ENCODE measurements around the gene KRTAP10-10. TPM values are rescaled to one million over a fixed set of nuclear protein-coding genes. Genes with fewer than 3 reads are reported as not detected.
"Not testable (repeated sequence)": the region's sequence is repeated elsewhere in the genome, so short reads cannot be mapped to it uniquely, and the experiment has no call there.

The KRTAP10-10 gene
- total and polyA plus RNA-seq, 2 donors: not detected

- no peaks in the 10 kb centered on the region for H3K36me3 ChIP-seq (ENCODE audit: control insufficient read depth in 2 of 2, insufficient read depth in 2 of 2, low read length in 1 of 2)
- H3K27ac ChIP-seq (ENCODE audit: low read depth in 1 of 2, low read length in 1 of 2): no peak overlapping the region
- DNase-seq (ENCODE audit: low read depth in 6 of 9, low spot score in 9 of 9): peak in 3 of 9 donors; percentile 4 to 29 (median 7)
- no peak overlapping the region for H3K4me3 ChIP-seq (ENCODE audit: low read length in 2 of 2)
- peaks cover 2 to 16% of the 10 kb centered on the region in 2 donors for H3K9me3 ChIP-seq (ENCODE audit: control insufficient read depth in 2 of 2, insufficient read depth in 1 of 2, low read length in 1 of 2)
- 62% methylated on average over 3 of the region's 3 CpGs for WGBS
- peaks cover 0 to 2% of the 10 kb centered on the region in 2 donors for H3K27me3 ChIP-seq (ENCODE audit: control insufficient read depth in 2 of 2, insufficient read depth in 1 of 2, low read length in 1 of 2)
- H3K4me1 ChIP-seq (ENCODE audit: control insufficient read depth in 2 of 2, insufficient read depth in 2 of 2, low read length in 2 of 2): peaks cover 0 to 3% of the 10 kb centered on the region in 2 donors
Observed at GRCh38 chr21:44618909-44619308, 18.2 kb upstream of the KRTAP10-10 start.

- no peak for DNase-seq (ENCODE audit: low read depth in 6 of 9, low spot score in 9 of 9)
Observed at GRCh38 chr21:44619886-44620285, 17.3 kb upstream of the KRTAP10-10 start.

GRCh38 chr21:44623575-44623974 lies 13.6 kb upstream of the KRTAP10-10 start:
- no peak overlapping the region for H3K27ac ChIP-seq (ENCODE audit: low read depth in 1 of 2, low read length in 1 of 2)
- H3K36me3 ChIP-seq (ENCODE audit: control insufficient read depth in 2 of 2, insufficient read depth in 2 of 2, low read length in 1 of 2): no peaks in the 10 kb centered on the region
- no peak for DNase-seq (ENCODE audit: low read depth in 6 of 9, low spot score in 9 of 9)
- no peaks in the 10 kb centered on the region for H3K4me1 ChIP-seq (ENCODE audit: control insufficient read depth in 2 of 2, insufficient read depth in 2 of 2, low read length in 2 of 2)
- H3K27me3 ChIP-seq (ENCODE audit: control insufficient read depth in 2 of 2, insufficient read depth in 1 of 2, low read length in 1 of 2): no peaks in the 10 kb centered on the region
- peaks cover 2 to 18% of the 10 kb centered on the region in 2 donors for H3K9me3 ChIP-seq (ENCODE audit: control insufficient read depth in 2 of 2, insufficient read depth in 1 of 2, low read length in 1 of 2)
- no peak overlapping the region for H3K4me3 ChIP-seq (ENCODE audit: low read length in 2 of 2)

More at GRCh38 chr21:44619886-44620285, 17.3 kb upstream of the KRTAP10-10 start:
- H3K4me3 ChIP-seq (ENCODE audit: low read length in 2 of 2): no peak overlapping the region
- no peaks in the 10 kb centered on the region for H3K36me3 ChIP-seq (ENCODE audit: control insufficient read depth in 2 of 2, insufficient read depth in 2 of 2, low read length in 1 of 2)
- H3K9me3 ChIP-seq (ENCODE audit: control insufficient read depth in 2 of 2, insufficient read depth in 1 of 2, low read length in 1 of 2): peaks cover 2 to 16% of the 10 kb centered on the region in 2 donors
- H3K4me1 ChIP-seq (ENCODE audit: control insufficient read depth in 2 of 2, insufficient read depth in 2 of 2, low read length in 2 of 2): peaks cover 0 to 3% of the 10 kb centered on the region in 2 donors
- H3K27ac ChIP-seq (ENCODE audit: low read depth in 1 of 2, low read length in 1 of 2): no peak overlapping the region
- H3K27me3 ChIP-seq (ENCODE audit: control insufficient read depth in 2 of 2, insufficient read depth in 1 of 2, low read length in 1 of 2): peaks cover 0 to 2% of the 10 kb centered on the region in 2 donors
- WGBS: 96% methylated on average over 6 of the region's 6 CpGs

GRCh38 chr21:44625756-44626155 lies 11.4 kb upstream of the KRTAP10-10 start:
- Histone ChIP-seq H3K4me1 (ENCODE audit: control insufficient read depth in 2 of 2, insufficient read depth in 2 of 2, low read length in 2 of 2) (no peaks in the 10 kb centered on the region), H3K36me3 (ENCODE audit: control insufficient read depth in 2 of 2, insufficient read depth in 2 of 2, low read length in 1 of 2) (no peaks in the 10 kb centered on the region), H3K27ac (ENCODE audit: low read depth in 1 of 2, low read length in 1 of 2) (no peak overlapping the region), H3K27me3 (ENCODE audit: control insufficient read depth in 2 of 2, insufficient read depth in 1 of 2, low read length in 1 of 2) (no peaks in the 10 kb centered on the region), H3K9me3 (ENCODE audit: control insufficient read depth in 2 of 2, insufficient read depth in 1 of 2, low read length in 1 of 2) (peaks cover 2 to 36% of the 10 kb centered on the region in 2 donors), H3K4me3 (ENCODE audit: low read length in 2 of 2) (no peak overlapping the region)
- DNase-seq (ENCODE audit: low read depth in 6 of 9, low spot score in 9 of 9): no peak
- 95% methylated on average over 7 of the region's 7 CpGs for WGBS

- no peaks in the 10 kb centered on the region for H3K4me1 ChIP-seq (ENCODE audit: control insufficient read depth in 2 of 2, insufficient read depth in 2 of 2, low read length in 2 of 2)
- no peaks in the 10 kb centered on the region for H3K27me3 ChIP-seq (ENCODE audit: control insufficient read depth in 2 of 2, insufficient read depth in 1 of 2, low read length in 1 of 2)
- H3K36me3 ChIP-seq (ENCODE audit: control insufficient read depth in 2 of 2, insufficient read depth in 2 of 2, low read length in 1 of 2): no peaks in the 10 kb centered on the region
- peaks cover 2 to 36% of the 10 kb centered on the region in 2 donors for H3K9me3 ChIP-seq (ENCODE audit: control insufficient read depth in 2 of 2, insufficient read depth in 1 of 2, low read length in 1 of 2)
- H3K4me3 ChIP-seq (ENCODE audit: low read length in 2 of 2): no peak overlapping the region
- no peak for DNase-seq (ENCODE audit: low read depth in 6 of 9, low spot score in 9 of 9)
- no peak overlapping the region for H3K27ac ChIP-seq (ENCODE audit: low read depth in 1 of 2, low read length in 1 of 2)
- 80% methylated on average over 10 of the region's 10 CpGs for WGBS
Observed at GRCh38 chr21:44626262-44626661, 10.9 kb upstream of the KRTAP10-10 start.

GRCh38 chr21:44626673-44627143 lies 10.4 kb upstream of the KRTAP10-10 start, which contains the start of gene KRTAP10-9:
Gene KRTAP10-9 (plus strand): TSS chr21:44627093. CDS start chr21:44627172, 79 bp downstream.
- WGBS: 49% methylated on average over 7 of the region's 7 CpGs
- H3K27me3 ChIP-seq (ENCODE audit: control insufficient read depth in 2 of 2, insufficient read depth in 1 of 2, low read length in 1 of 2): no peaks in the 10 kb centered on the region
- H3K4me3 ChIP-seq (ENCODE audit: low read length in 2 of 2): no peak within 1 kb of the TSS
- no peaks in the 10 kb centered on the region for H3K4me1 ChIP-seq (ENCODE audit: control insufficient read depth in 2 of 2, insufficient read depth in 2 of 2, low read length in 2 of 2)
- peaks cover 2 to 36% of the 10 kb centered on the region in 2 donors for H3K9me3 ChIP-seq (ENCODE audit: control insufficient read depth in 2 of 2, insufficient read depth in 1 of 2, low read length in 1 of 2)
- no peak within 1 kb of the TSS for H3K27ac ChIP-seq (ENCODE audit: low read depth in 1 of 2, low read length in 1 of 2)
- no peak for DNase-seq (ENCODE audit: low read depth in 6 of 9, low spot score in 9 of 9)
- H3K36me3 ChIP-seq (ENCODE audit: control insufficient read depth in 2 of 2, insufficient read depth in 2 of 2, low read length in 1 of 2): no peaks in the 10 kb centered on the region

GRCh38 chr21:44627181-44627822 lies 9.9 kb upstream of the KRTAP10-10 start:
- not testable (repeated sequence) for H3K4me3 ChIP-seq (ENCODE audit: low read length in 2 of 2); H3K36me3 ChIP-seq (ENCODE audit: control insufficient read depth in 2 of 2, insufficient read depth in 2 of 2, low read length in 1 of 2); H3K27ac ChIP-seq (ENCODE audit: low read depth in 1 of 2, low read length in 1 of 2); H3K4me1 ChIP-seq (ENCODE audit: control insufficient read depth in 2 of 2, insufficient read depth in 2 of 2, low read length in 2 of 2); H3K27me3 ChIP-seq (ENCODE audit: control insufficient read depth in 2 of 2, insufficient read depth in 1 of 2, low read length in 1 of 2); DNase-seq (ENCODE audit: low read depth in 6 of 9, low spot score in 9 of 9)
- 86% methylated on average over 18 of the region's 20 CpGs for WGBS
- H3K9me3 ChIP-seq (ENCODE audit: control insufficient read depth in 2 of 2, insufficient read depth in 1 of 2, low read length in 1 of 2): peaks cover 2 to 36% of the 10 kb centered on the region in 2 donors

GRCh38 chr21:44627831-44628233 lies 9.3 kb upstream of the KRTAP10-10 start:
- H3K9me3 ChIP-seq (ENCODE audit: control insufficient read depth in 2 of 2, insufficient read depth in 1 of 2, low read length in 1 of 2): peaks cover under 1 to 34% of the 10 kb centered on the region in 2 donors
- H3K27me3 ChIP-seq (ENCODE audit: control insufficient read depth in 2 of 2, insufficient read depth in 1 of 2, low read length in 1 of 2); H3K27ac ChIP-seq (ENCODE audit: low read depth in 1 of 2, low read length in 1 of 2); H3K4me1 ChIP-seq (ENCODE audit: control insufficient read depth in 2 of 2, insufficient read depth in 2 of 2, low read length in 2 of 2); DNase-seq (ENCODE audit: low read depth in 6 of 9, low spot score in 9 of 9); H3K36me3 ChIP-seq (ENCODE audit: control insufficient read depth in 2 of 2, insufficient read depth in 2 of 2, low read length in 1 of 2); H3K4me3 ChIP-seq (ENCODE audit: low read length in 2 of 2): not testable (repeated sequence)
- WGBS: 60% methylated on average over 15 of the region's 15 CpGs

- Histone ChIP-seq H3K9me3 (ENCODE audit: control insufficient read depth in 2 of 2, insufficient read depth in 1 of 2, low read length in 1 of 2) (peaks cover 0 to 32% of the 10 kb centered on the region in 2 donors), H3K4me1 (ENCODE audit: control insufficient read depth in 2 of 2, insufficient read depth in 2 of 2, low read length in 2 of 2) (no peaks in the 10 kb centered on the region), H3K4me3 (ENCODE audit: low read length in 2 of 2) (no peak overlapping the region), H3K36me3 (ENCODE audit: control insufficient read depth in 2 of 2, insufficient read depth in 2 of 2, low read length in 1 of 2) (no peaks in the 10 kb centered on the region), H3K27ac (ENCODE audit: low read depth in 1 of 2, low read length in 1 of 2) (no peak overlapping the region), H3K27me3 (ENCODE audit: control insufficient read depth in 2 of 2, insufficient read depth in 1 of 2, low read length in 1 of 2) (no peaks in the 10 kb centered on the region)
- no peak for DNase-seq (ENCODE audit: low read depth in 6 of 9, low spot score in 9 of 9)
- 89% methylated on average over 18 of the region's 18 CpGs for WGBS
Observed at GRCh38 chr21:44628707-44629391, 8.3 kb upstream of the KRTAP10-10 start.

All from thymus (tissue), 11 donors.